ENCODE data around the gene FKBP8. TPM values are rescaled to one million over a fixed set of nuclear protein-coding genes. Genes with fewer than 3 reads are reported as not detected.

Gene FKBP8
- total RNA-seq, 1 experiment from 2014 or later: 243 TPM

DNA sequence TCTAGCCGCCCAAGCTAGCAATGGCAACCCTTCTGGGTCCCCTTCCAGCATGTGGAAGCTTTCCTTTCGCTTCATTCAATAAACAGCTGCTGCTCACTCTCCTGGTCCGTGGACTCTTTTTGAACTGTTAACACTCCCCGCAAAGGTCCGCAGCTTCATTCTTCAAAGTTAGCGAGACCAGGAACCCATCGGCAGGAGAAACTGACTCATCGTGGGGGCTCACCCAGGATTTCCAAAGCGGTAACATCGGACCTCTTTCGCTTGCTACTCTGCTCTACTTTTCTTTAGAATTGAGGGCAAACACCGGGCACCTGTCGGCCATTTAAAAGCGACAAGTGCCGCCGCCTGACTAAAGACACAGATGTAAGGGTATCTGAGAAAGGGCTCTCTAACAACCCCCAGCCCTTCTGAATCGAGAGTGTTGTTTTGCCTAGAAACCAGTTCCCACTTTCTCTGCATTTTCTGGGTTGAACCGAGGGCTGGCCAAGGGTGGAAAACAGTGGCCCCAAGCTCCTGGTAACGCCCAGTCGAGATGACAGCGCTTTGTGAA is 34.1 kb upstream of the FKBP8 start:
- Histone ChIP-seq H3K27ac (ENCODE audit: low read length) (no peak overlapping the region), H3K4me1 (ENCODE audit: insufficient read depth, low read length) (peaks cover 12% of the 10 kb centered on the region), H3K36me3 (ENCODE audit: low read depth, low read length) (peaks cover 32% of the 10 kb centered on the region), H3F3A (ENCODE audit: low read length, unreplicated experiment) (no peaks in the 10 kb centered on the region), H3K9me3 (ENCODE audit: low read length) (no peaks in the 10 kb centered on the region), H4K20me1 (ENCODE audit: low read length) (peaks cover 26% of the 10 kb centered on the region), H3K9me2 (replicated peaks; ENCODE audit: low read length) (no peaks in the 10 kb centered on the region), H3K9ac (ENCODE audit: low read length) (no peak overlapping the region), H2AFZ (ENCODE audit: low read length) (no peak overlapping the region), H3K79me2 (ENCODE audit: low read length) (peaks cover 30% of the 10 kb centered on the region), H3K27me3 (ENCODE audit: low read length) (no peaks in the 10 kb centered on the region), H3K4me3 (ENCODE audit: low read length) (no peak overlapping the region), H3K4me2 (ENCODE audit: low read length) (no peak overlapping the region)
- no peak for TF ChIP-seq EZH2 (IDR thresholded peaks at IDR 0.05; ENCODE audit: low read length, unreplicated experiment)
- TF ChIP-seq CTCF (conservative IDR thresholded peaks at IDR 0.05; ENCODE audit: low read depth, low read length): no peak
- TF ChIP-seq EZH2phosphoT487 (IDR thresholded peaks at IDR 0.05; ENCODE audit: borderline replicate concordance, low read length): no peak
- ATAC-seq: no peak
- ChIA-PET CTCF (no interaction called here), POLR2A (ENCODE audit: unreplicated experiment) (no interaction called here)
- no peak for DNase-seq
- intact Hi-C loops (cut with micrococcal nuclease): no loop called here
- BruUV-seq (replicated peaks): no TSS peak

DNA sequence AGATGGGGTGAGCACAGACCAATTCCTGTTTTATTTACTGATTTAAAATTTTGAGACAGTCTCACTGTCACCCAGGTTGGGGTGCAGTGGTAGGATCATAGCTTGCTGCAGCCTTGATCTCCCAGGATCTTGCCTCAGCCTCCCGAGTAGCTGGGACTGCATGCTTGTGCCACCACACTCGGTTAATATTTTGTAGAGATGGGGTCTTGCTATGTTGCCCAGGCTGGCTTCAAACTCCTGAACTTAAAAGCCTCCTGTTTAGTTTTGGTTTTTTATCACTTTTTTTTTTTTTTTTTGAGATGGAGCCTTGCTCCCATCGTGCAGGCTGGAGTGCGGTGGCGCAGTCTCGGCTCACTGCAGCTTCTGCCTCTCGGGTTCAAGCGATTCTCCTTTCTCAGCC is 33.0 kb upstream of the FKBP8 start:
- ChIA-PET CTCF (no interaction called here), POLR2A (ENCODE audit: unreplicated experiment) (no interaction called here)
- BruUV-seq (replicated peaks): no TSS peak
- intact Hi-C loops (cut with micrococcal nuclease): no loop called here
- no peaks in the 10 kb centered on the region for H3K27me3 ChIP-seq (ENCODE audit: low read length)
- H3K79me2 ChIP-seq (ENCODE audit: low read length): peaks cover 38% of the 10 kb centered on the region
- H2AFZ ChIP-seq (ENCODE audit: low read length): no peak overlapping the region
- DNase-seq: no peak
- no peaks in the 10 kb centered on the region for H3K9me3 ChIP-seq (ENCODE audit: low read length)
- H3F3A ChIP-seq (ENCODE audit: low read length, unreplicated experiment): no peaks in the 10 kb centered on the region
- no peak overlapping the region for H3K27ac ChIP-seq (ENCODE audit: low read length)
- H3K9ac ChIP-seq (ENCODE audit: low read length): no peak overlapping the region
- H3K4me2 ChIP-seq (ENCODE audit: low read length): no peak overlapping the region
- H3K4me1 ChIP-seq (ENCODE audit: insufficient read depth, low read length): peaks cover 12% of the 10 kb centered on the region
- peaks cover 32% of the 10 kb centered on the region for H3K36me3 ChIP-seq (ENCODE audit: low read depth, low read length)
- no peaks in the 10 kb centered on the region for H3K9me2 ChIP-seq (replicated peaks; ENCODE audit: low read length)
- no peak overlapping the region for H3K4me3 ChIP-seq (ENCODE audit: low read length)
- no peak for TF ChIP-seq CTCF (conservative IDR thresholded peaks at IDR 0.05; ENCODE audit: low read depth, low read length)
- no peak for TF ChIP-seq EZH2 (IDR thresholded peaks at IDR 0.05; ENCODE audit: low read length, unreplicated experiment)
- TF ChIP-seq EZH2phosphoT487 (IDR thresholded peaks at IDR 0.05; ENCODE audit: borderline replicate concordance, low read length): no peak
- ATAC-seq: no peak
- peaks cover 32% of the 10 kb centered on the region for H4K20me1 ChIP-seq (ENCODE audit: low read length)

- Histone ChIP-seq H3K9ac (ENCODE audit: low read length) (no peak overlapping the region), H3K9me2 (replicated peaks; ENCODE audit: low read length) (no peaks in the 10 kb centered on the region), H3K4me2 (ENCODE audit: low read length) (no peak overlapping the region), H3K4me3 (ENCODE audit: low read length) (no peak overlapping the region), H3K4me1 (ENCODE audit: insufficient read depth, low read length) (peaks cover 15% of the 10 kb centered on the region), H3F3A (ENCODE audit: low read length, unreplicated experiment) (no peaks in the 10 kb centered on the region), H3K79me2 (ENCODE audit: low read length) (peaks cover 38% of the 10 kb centered on the region), H3K36me3 (ENCODE audit: low read depth, low read length) (peaks cover 32% of the 10 kb centered on the region), H3K27me3 (ENCODE audit: low read length) (no peaks in the 10 kb centered on the region), H2AFZ (ENCODE audit: low read length) (no peak overlapping the region), H4K20me1 (ENCODE audit: low read length) (peaks cover 32% of the 10 kb centered on the region), H3K27ac (ENCODE audit: low read length) (no peak overlapping the region), H3K9me3 (ENCODE audit: low read length) (no peaks in the 10 kb centered on the region)
- intact Hi-C loops (cut with micrococcal nuclease): loop anchor here (5.0 kb wide), 1 partner anchor 112 kb away; no protein-coding TSS in a partner anchor
- POLR2A ChIA-PET (ENCODE audit: unreplicated experiment): no interaction called here
- DNase-seq: no peak
- CTCF ChIA-PET: no interaction called here
- TF ChIP-seq EZH2 (IDR thresholded peaks at IDR 0.05; ENCODE audit: low read length, unreplicated experiment): no peak
- TF ChIP-seq EZH2phosphoT487 (IDR thresholded peaks at IDR 0.05; ENCODE audit: borderline replicate concordance, low read length): no peak
- no peak for ATAC-seq
- no TSS peak for BruUV-seq (replicated peaks)
Observed at GRCh38 chr19:18574691-18575291, 31.4 kb upstream of the FKBP8 start.

All from PC-3 (cell line).